Measurements from ENCODE around the gene CD58. TPM values are rescaled to one million over a fixed set of nuclear protein-coding genes. Genes with fewer than 3 reads are reported as not detected.

CD58 gene
- total and polyA plus RNA-seq, 12 donors = 6.3 to 43.6 (median 12.5) TPM

- intact Hi-C loops (cut with DNase I) = no loop called here
- H3K4me3 ChIP-seq = no peak overlapping the region
- peaks cover 0 to 11% of the 10 kb centered on the region in 2 donors for H3K36me3 ChIP-seq (replicated peaks in 1 of 2)
- no peak for DNase-seq
- peaks cover 0 to 13% of the 10 kb centered on the region in 2 donors for H3K4me1 ChIP-seq (replicated peaks in 1 of 2)
- TF ChIP-seq CTCF (IDR thresholded peaks at IDR 0.05) = no peak
- TF ChIP-seq POLR2A (IDR thresholded peaks at IDR 0.05) = no peak
- no peaks in the 10 kb centered on the region for H3K9me3 ChIP-seq (replicated peaks in 1 of 3)
- H3K27me3 ChIP-seq = no peaks in the 10 kb centered on the region
- H3K27ac ChIP-seq = no peak overlapping the region
Measured at GRCh38 chr1:116540088-116540487, 30.7 kb downstream of the CD58 start.

GRCh38 chr1:116538544-116538943 is 32.3 kb downstream of the CD58 start:
- intact Hi-C loops (cut with DNase I) = no loop called here
- DNase-seq = no peak
- H3K36me3 ChIP-seq (replicated peaks in 1 of 2) = peaks cover 0 to 11% of the 10 kb centered on the region in 2 donors
- H3K27me3 ChIP-seq = no peaks in the 10 kb centered on the region
- H3K4me1 ChIP-seq (replicated peaks in 1 of 2) = peaks cover 0 to 13% of the 10 kb centered on the region in 2 donors
- no peaks in the 10 kb centered on the region for H3K9me3 ChIP-seq (replicated peaks in 1 of 3)
- WGBS, 4 donors = 88 to 98% (median 92%) methylated on average over 1 of the region's 1 CpG
- H3K27ac ChIP-seq = no peak overlapping the region
- TF ChIP-seq POLR2A (IDR thresholded peaks at IDR 0.05) (no peak), CTCF (IDR thresholded peaks at IDR 0.05) (no peak)
- H3K4me3 ChIP-seq = no peak overlapping the region

- H3K36me3 ChIP-seq (replicated peaks in 1 of 2) = peaks cover 0 to 4% of the 10 kb centered on the region in 2 donors
- 73 to 88% (median 74%) methylated on average over 1 of the region's 1 CpG for WGBS, 4 donors
- intact Hi-C loops (cut with DNase I) = no loop called here
- peaks cover 0 to 13% of the 10 kb centered on the region in 2 donors for H3K4me1 ChIP-seq (replicated peaks in 1 of 2)
- DNase-seq = no peak
- H3K27me3 ChIP-seq = no peaks in the 10 kb centered on the region
- TF ChIP-seq CTCF (IDR thresholded peaks at IDR 0.05) (no peak), POLR2A (IDR thresholded peaks at IDR 0.05) (no peak)
- no peak overlapping the region for H3K4me3 ChIP-seq
- peak overlapping the region in 1 of 5 donors; percentile 10 for H3K27ac ChIP-seq
- no peaks in the 10 kb centered on the region for H3K9me3 ChIP-seq (replicated peaks in 1 of 3)
Measured at GRCh38 chr1:116537898-116538297, 32.9 kb downstream of the CD58 start.

- Histone ChIP-seq H3K4me3 (no peak overlapping the region), H3K27me3 (no peaks in the 10 kb centered on the region), H3K4me1 (replicated peaks in 1 of 2) (peaks cover 0 to 13% of the 10 kb centered on the region in 2 donors), H3K36me3 (replicated peaks in 1 of 2) (no peaks in the 10 kb centered on the region), H3K9me3 (replicated peaks in 1 of 3) (no peaks in the 10 kb centered on the region), H3K27ac (peak overlapping the region in 1 of 5 donors; percentile 10)
- 53 to 68% (median 58%) methylated on average over 3 of the region's 3 CpGs for WGBS, 4 donors
- intact Hi-C loops (cut with DNase I) = no loop called here
- DNase-seq = peak in 4 of 7 donors; percentile 27 to 53 (median 38)
- TF ChIP-seq CTCF (IDR thresholded peaks at IDR 0.05) (no peak), POLR2A (IDR thresholded peaks at IDR 0.05) (no peak)
Measured at GRCh38 chr1:116537040-116537831, 33.6 kb downstream of the CD58 start.

Measured in adrenal gland (tissue), 12 donors.